A549 (cell line): ENCODE measurements around the gene SYCN. TPM values are rescaled to one million over a fixed set of nuclear protein-coding genes. Genes with fewer than 3 reads are reported as not detected.

Source experiments
- ATAC-seq, 2 experiments: fragments of 200-7000 bp in 1 of 2; fragments of >200 bp in 1 of 2; cut with Nextera tagmentation in 1 of 2; cut with Tn5 transposase in 1 of 2; 3 replicates each; pipeline versions ENCODE4 v1.8.0 to v1.9.1; 2018 to 2020; ENCODE audit warnings: mild to moderate bottlenecking in 1 of 2, moderate library complexity in 1 of 2
- CTCF ChIA-PET: fragments of 300-600 bp; sonication (Branson Sonifier 250); formaldehyde crosslinking; extraction: SDS; loops from one replicate; lab custom pipeline; 2021; ENCODE audit warnings: antibody characterized with exemption, inconsistent platforms; lab: Yijun Ruan, JAX
- POLR2A ChIA-PET: fragments of 350-600 bp; formaldehyde crosslinking; extraction: SDS; loops from one replicate; lab custom pipeline; 2021; ENCODE audit warnings: antibody characterized with exemption, inconsistent platforms; lab: Yijun Ruan, JAX
- DNase-seq, 2 experiments: peaks; one replicate each; pipeline versions ENCODE4 v3.0.0 to v3.0.0-alpha.2; 2011 to 2016; ENCODE audit warnings: low read depth in 1 of 2, low spot score in 1 of 2
- FAIRE-seq: peaks from 2 replicates; lab custom pipeline; 2011; peaks lifted over from hg19 to GRCh38; lab: Jason Lieb, UNC
- H3K27ac ChIP-seq, 2 experiments: fragments of >200 bp; sonication (Bioruptor Twin); formaldehyde crosslinking; 3 replicates each; pipeline ENCODE4 v1.5.1; 2016 to 2017
- H3K4me1 ChIP-seq: fragments of >200 bp; sonication (Bioruptor Twin); formaldehyde crosslinking; 3 replicates; pipeline ENCODE4 v1.6.1; 2016
- H3K4me2 ChIP-seq: fragments of >200 bp; sonication (Bioruptor Twin); formaldehyde crosslinking; 3 replicates; pipeline ENCODE4 v1.6.1; 2016
- H3K4me3 ChIP-seq: fragments of >200 bp; sonication (Bioruptor Twin); formaldehyde crosslinking; 3 replicates; pipeline ENCODE4 v1.5.1; 2016
- H3K9me3 ChIP-seq: fragments of >200 bp; sonication (Bioruptor Twin); formaldehyde crosslinking; 3 replicates; pipeline ENCODE4 v1.6.1; 2016
- BHLHE40 ChIP-seq: IDR thresholded peaks from 2 replicates; pipeline ENCODE4 v1.6.1; 2012; ENCODE audit warnings: low read depth, low read length, inconsistent platforms
- CEBPB ChIP-seq, 2 experiments: fragments of >200 bp in 1 of 2; sonication (Bioruptor Twin) in 1 of 2; formaldehyde crosslinking in 1 of 2; IDR thresholded peaks; 2 replicates each; pipeline ENCODE4 v1.6.1; 2012 to 2016
- CTCF ChIP-seq: fragments of >200 bp; sonication (Bioruptor Twin); formaldehyde crosslinking; IDR thresholded peaks from 3 replicates; pipeline ENCODE4 v1.5.1; 2016
- EP300 ChIP-seq, 2 experiments: fragments of >200 bp; sonication (Bioruptor Twin); formaldehyde crosslinking; IDR thresholded peaks; 2 replicates in 1 of 2; 3 replicates in 1 of 2; pipeline ENCODE4 v1.6.1; 2016 to 2017
- HOXB5 ChIP-seq: fragments of 250-450 bp; sonication (Bioruptor Pico); IDR thresholded peaks from 2 replicates; pipeline ENCODE4 v1.5.0; 2020; ENCODE audit warnings: mild to moderate bottlenecking, moderate library complexity
- MAFK ChIP-seq: fragments of 450-650 bp; IDR thresholded peaks from 2 replicates; pipeline ENCODE4 v1.6.1; 2014; ENCODE audit not compliant: partially characterized antibody
- MYC ChIP-seq: IDR thresholded peaks from 2 replicates; pipeline ENCODE4 v1.6.1; 2012; ENCODE audit warnings: mild to moderate bottlenecking, inconsistent platforms, low read length, improper control_type of control experiment, borderline replicate concordance
- NPAS2 ChIP-seq: fragments of 250-450 bp; sonication (Bioruptor Pico); IDR thresholded peaks from 2 replicates; pipeline ENCODE4 v1.8.0; 2022; ENCODE audit warnings: mild to moderate bottlenecking, moderate library complexity, borderline replicate concordance
- POLR2A ChIP-seq: IDR thresholded peaks from 2 replicates; pipeline ENCODE4 v1.6.1; 2012; ENCODE audit warnings: mild to moderate bottlenecking, low read length
- RCOR1 ChIP-seq: fragments of 150-350 bp; IDR thresholded peaks from 2 replicates; pipeline ENCODE4 v1.6.1; 2014; ENCODE audit warnings: antibody characterized with exemption, low read length, low read depth
- WGBS: methylation state at CpG from one replicate; pipeline ENCODE4 v1.1.6; 2017; ENCODE audit errors: missing lambda C conversion rate; 5-methylcytosine and 5-hydroxymethylcytosine counted together
- polyA plus RNA-seq, 4 experiments: library from polyadenylated mRNA; depleted of rRNA in 3 of 4; stranded (reverse); fragments of >200 nt; fragmentation: RNase III in 1 of 4; extraction: RNeasy Plus Mini Kit Qiagen cat#74134 plus additional on column Dnase treatment in 1 of 4; gene quantifications; 2 replicates in 3 of 4; 3 replicates in 1 of 4; pipeline ENCODE4 v1.2.3, GENCODE V29; 2011 to 2017
- TF ChIP-seq, protein P1 (sequence below): IDR thresholded peaks from 2 replicates; pipeline ENCODE4 v1.6.1; 2012

SYCN gene
- polyA plus RNA-seq, 2 of the 4 experiments (the other 2 are of a cell fraction), result not detected

DNA sequence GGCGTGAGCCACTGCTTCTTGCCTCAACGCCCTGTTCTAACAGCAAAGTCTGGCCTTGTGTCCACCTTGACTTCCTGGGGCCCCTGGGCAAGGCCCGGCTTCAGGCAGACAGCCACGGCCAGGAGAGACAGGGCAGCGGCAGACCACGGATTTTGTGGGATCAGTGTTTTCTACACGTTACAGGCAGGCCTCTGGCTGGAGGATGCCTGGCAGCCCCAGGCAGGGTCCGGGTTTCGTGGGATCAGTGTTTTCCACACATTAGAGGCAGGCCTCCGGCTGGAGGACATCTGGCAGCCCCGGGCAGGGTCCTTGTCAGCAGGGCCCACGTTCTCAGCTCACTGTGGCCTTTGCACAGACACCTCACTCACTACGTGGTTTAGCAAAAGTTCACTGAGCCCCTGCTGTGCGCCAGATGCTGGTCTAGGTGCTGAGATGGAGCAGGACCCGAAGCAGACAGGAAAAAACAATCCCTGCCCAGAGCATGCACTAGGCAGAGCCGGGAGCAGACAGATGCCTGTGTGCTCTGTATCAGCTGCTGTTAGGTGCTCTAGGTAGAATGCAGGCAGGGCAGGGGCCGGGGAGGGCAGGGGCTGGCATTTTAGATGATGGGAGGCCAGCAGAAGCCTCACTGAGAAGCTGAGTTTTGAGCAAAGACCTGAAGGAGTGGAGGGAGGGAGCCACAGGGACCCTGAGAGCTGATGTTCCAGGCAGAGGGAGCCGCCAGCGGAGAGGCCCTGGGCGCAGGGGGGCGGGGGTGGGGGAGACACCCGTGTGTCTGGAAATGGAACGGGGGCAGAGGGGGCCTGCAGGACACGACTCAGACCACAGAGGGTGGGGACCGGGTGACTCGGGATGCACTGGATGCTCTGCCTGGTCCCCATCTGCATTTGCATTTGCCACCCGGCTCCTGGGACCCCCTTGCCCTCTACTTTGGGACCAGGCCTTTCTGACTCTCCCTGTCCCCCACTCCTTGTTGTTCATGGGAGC lies 32.3 kb downstream of the SYCN start (continued):
- TF ChIP-seq EP300 (IDR thresholded peaks at IDR 0.05), result no peak
- no peak for TF ChIP-seq CEBPB (IDR thresholded peaks at IDR 0.05)
- TF ChIP-seq, all 56 proteins: peak for 0

GRCh38 chr19:39170386-39171231 lies 33.5 kb downstream of the SYCN start:
- peak in 1 of 2 experiments; percentile 6; a peak in 1 of 6 replicates for ATAC-seq
- DNase-seq, result no peak
- TF ChIP-seq MYC, result no peak
- WGBS, result 82% methylated on average over 17 of the region's 17 CpGs
- CTCF ChIA-PET, result interaction anchor here (0.7 to 1.8 kb wide), 6 partner anchors 11 to 241 kb away, joined by 4 to 6 read pairs (median 5); partner anchors contain the start of gene PLEKHG2
- H3K4me2 ChIP-seq, result no peak overlapping the region
- no peak for FAIRE-seq
- H3K9me3 ChIP-seq, result no peaks in the 10 kb centered on the region
- peaks cover 14% of the 10 kb centered on the region for H3K4me1 ChIP-seq
- 0 out of 6 replicates have a peak overlapping the region, but pooled peaks of 1 of the 2 experiments have one; percentile 6 for H3K27ac ChIP-seq
- no peak overlapping the region for H3K4me3 ChIP-seq
- POLR2A ChIA-PET, result no interaction called here

GRCh38 chr19:39169143-39169810 lies 34.8 kb downstream of the SYCN start:
- no peak for FAIRE-seq
- 90% methylated on average over 35 of the region's 36 CpGs for WGBS
- ChIA-PET CTCF (interaction anchor here (0.9 to 4.3 kb wide), 4 partner anchors 18 to 242 kb away, joined by 3 to 26 read pairs (median 6); partner anchors contain the start of gene PLEKHG2), POLR2A (no interaction called here)
- Histone ChIP-seq H3K4me2 (no peak overlapping the region), H3K4me3 (no peak overlapping the region), H3K4me1 (peaks cover 15% of the 10 kb centered on the region), H3K9me3 (no peaks in the 10 kb centered on the region), H3K27ac (no peak overlapping the region)
- DNase-seq, result no peak
- TF ChIP-seq POLR2A, result no peak
- TF ChIP-seq, protein P1, sequence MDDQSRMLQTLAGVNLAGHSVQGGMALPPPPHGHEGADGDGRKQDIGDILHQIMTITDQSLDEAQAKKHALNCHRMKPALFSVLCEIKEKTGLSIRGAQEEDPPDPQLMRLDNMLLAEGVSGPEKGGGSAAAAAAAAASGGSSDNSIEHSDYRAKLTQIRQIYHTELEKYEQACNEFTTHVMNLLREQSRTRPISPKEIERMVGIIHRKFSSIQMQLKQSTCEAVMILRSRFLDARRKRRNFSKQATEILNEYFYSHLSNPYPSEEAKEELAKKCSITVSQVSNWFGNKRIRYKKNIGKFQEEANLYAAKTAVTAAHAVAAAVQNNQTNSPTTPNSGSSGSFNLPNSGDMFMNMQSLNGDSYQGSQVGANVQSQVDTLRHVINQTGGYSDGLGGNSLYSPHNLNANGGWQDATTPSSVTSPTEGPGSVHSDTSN, result no peak
- no peak for TF ChIP-seq MAFK
- no peak for TF ChIP-seq NPAS2 (CRISPR knock-in tag)
- no peak for TF ChIP-seq BHLHE40
- TF ChIP-seq HOXB5 (CRISPR knock-in tag), result no peak
- TF ChIP-seq CTCF, result no peak
- no peak for TF ChIP-seq RCOR1
- TF ChIP-seq MYC, result no peak
- peak in 1 of 2 experiments; percentile 8; a peak in 2 of 6 replicates for ATAC-seq
